CD4-positive, alpha-beta T cell treated with Interleukin-10 for 1 hour (primary cell): Measurements from ENCODE around the gene SCPEP1.

Experiments used
- DNase-seq: peaks from one replicate; pipeline ENCODE4 v3.0.0-alpha.2; 2020

SCPEP1 gene

DNA sequence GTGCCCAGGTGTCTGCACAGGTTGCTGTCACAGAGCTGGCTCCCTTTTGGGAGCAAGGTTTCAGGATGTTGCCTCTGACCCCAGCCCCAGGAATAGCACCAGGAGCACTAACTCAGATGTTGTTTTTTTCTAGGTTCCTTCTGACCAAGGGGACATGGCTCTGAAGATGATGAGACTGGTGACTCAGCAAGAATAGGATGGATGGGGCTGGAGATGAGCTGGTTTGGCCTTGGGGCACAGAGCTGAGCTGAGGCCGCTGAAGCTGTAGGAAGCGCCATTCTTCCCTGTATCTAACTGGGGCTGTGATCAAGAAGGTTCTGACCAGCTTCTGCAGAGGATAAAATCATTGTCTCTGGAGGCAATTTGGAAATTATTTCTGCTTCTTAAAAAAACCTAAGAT is 28.1 kb downstream of the SCPEP1 start:
- DNase-seq: no peak

DNA sequence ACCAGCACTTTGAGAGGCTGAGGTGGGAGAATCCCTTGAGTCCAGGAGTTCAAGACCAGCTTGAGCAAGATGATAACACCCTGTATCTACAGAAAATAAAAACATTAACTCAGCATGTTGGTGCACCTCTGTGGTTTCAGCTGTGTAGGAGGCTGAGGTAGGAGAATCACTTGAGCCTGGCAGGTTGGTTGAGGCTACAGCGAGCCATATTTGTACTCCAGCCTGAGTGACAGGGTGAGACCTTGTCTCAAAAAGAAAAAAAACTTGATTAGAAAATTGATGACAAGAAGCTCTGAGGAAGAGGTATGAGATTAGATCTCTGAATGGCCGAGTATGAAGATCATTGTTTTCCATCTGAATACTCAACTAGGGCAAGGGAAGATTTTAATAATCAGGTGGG is 31.0 kb downstream of the SCPEP1 start:
- DNase-seq: no peak

DNA sequence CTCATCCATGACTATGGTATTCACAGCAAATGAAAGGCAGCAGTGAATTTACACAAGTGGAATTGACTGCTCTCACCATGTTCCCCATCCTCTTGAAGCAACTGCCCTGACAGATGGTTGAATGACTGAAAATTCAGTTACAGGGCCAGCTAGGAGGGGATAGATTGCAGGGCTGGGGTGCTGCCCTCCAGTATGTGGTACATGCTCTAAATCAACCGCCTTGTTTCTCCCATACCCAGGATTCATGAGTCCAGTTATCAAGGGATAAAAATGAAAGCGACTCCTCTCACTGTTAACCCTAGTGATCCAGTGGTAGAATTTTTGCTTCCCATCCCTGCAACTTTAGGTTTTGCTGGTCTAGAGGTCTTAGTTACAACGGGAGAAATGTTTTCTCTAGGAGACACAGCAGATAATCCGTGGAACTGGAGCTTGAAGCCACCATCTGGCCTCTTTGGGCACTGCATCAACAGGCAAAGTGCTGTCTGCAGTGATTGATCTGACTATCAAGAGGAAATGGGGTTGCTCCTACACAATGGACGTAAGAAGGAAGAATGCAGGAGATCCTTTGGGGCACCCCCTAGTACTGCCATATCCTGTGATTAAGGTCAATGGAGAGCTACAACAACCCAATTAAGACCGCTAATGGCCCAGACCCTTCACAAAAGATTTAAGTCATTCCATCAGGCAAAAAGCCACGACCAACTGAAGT is 32.0 kb downstream of the SCPEP1 start:
- DNase-seq: peak; percentile 55

DNA sequence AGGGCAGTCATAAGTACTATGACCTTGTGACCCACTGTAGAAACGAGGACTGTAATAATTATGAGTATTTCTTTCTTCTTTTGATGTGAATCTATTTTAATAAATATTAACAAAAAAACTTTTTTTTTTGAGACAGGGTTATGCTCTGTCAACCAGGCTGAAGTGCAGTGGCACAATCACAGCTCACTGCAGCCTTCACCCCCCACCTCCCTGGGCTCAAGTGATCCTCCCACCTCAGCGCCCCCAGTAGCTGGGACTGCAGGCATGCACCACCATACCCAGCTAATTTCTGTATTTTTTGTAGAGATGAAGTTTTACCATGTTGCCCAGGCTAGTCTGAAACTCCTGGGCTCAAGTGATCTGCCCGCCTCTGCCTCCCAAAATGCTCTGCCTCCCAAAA is 32.6 kb downstream of the SCPEP1 start:
- no peak for DNase-seq

DNA sequence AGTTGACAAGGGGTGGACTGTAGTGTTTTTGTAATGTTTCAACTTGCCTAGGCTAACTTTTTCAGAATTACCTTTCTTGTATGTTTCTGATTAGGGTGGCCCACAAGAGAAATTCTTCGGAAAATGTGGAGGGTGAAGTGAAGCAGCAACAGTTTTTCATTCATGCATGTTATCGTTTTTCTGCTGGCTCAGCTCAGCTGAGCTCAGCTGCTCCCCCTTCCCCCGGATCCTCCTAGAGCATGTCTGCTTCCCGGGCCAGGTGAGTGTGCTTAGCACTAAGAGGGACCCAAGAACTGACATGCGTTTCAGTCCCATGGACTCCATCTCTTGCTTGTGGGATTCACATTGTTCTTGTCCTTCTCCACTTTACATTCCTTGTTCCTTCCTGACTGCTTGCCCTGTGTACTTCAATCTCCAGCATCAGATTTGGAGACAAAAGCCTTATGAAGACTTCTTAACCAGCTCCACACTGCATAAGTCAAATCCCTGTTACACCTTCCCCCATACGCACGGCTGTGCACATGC is 33.6 kb downstream of the SCPEP1 start:
- DNase-seq: no peak

DNA sequence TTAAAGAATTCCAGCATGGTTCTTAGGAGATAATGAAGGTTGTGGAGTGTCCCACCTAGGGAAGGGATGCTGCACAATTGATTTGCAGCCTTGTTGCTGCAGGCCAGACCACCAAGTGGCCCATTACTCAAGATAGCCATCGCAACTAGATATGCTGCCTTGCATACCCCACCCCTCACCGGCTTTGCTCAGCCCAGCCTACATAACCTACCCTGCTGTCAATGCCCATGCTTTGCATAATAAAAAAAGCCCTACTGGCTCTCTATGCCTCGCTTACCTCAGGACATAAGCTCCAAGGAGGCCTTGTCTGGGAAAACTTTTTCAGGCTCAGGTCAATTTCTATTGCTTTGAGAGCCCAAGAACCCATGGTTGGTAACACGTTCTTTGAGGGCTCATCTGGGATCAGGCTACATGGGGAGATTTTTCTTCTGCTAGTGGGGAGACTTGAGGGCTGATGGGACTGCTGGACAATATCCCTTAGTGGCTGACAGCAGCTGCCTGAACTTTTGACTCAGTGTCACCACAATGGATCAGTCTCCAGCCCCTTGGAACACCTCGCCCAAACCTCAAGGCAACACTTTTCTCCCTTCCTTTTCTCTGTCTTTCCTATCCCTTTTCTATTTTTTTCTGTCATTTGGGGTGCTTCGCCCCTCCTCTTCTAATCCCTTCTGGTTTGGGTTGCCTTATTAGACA is 38.3 kb downstream of the SCPEP1 start:
- no peak for DNase-seq

- no peak for DNase-seq
These were observed 38.8 kb downstream of the SCPEP1 start for GRCh38 chr17:57016764-57017116.

- no peak for DNase-seq
These were observed 39.7 kb downstream of the SCPEP1 start for GRCh38 chr17:57017625-57018024.

DNA sequence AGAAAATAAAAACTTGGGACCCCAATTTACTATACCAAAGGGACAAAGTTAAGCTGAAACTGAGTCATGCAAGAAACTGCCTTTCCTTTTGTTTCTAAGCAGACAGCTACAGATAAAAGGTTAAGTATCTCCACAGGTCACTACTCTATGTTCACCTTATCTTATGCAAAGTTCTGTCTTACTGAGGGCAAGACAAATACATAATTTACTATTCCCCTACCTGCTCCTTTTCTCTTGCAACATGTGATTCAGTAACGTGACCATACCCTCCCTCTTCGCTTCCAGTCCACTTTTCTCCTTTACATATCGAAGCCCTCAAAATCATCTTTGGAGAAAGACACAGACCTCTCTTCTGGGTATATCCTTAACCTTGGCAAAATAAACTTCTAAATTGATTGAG is 42.3 kb downstream of the SCPEP1 start:
- DNase-seq: no peak

- no peak for DNase-seq
These were observed 43.5 kb downstream of the SCPEP1 start for GRCh38 chr17:57021226-57021940.

- no peak for DNase-seq
These were observed 47.9 kb downstream of the SCPEP1 start for GRCh38 chr17:57025876-57026275.

DNA sequence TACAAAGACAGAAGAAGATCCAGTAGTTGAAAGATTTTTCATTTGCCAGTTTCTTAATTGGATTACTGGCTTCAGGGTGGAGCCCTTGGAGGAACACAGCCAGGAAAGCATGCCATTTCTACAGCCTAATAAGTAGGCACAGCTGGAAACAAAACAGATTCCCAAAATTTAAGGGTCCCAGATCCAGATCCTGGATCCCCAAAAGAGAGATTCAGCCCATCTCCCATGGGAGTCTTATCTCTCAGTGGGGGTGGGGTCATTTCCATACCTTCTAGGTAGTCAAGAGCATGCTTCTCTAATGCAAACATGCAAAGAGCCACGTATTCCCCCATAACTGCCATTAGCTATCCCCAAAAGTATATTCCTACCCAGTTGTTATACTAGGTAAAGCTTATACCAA is 49.9 kb downstream of the SCPEP1 start:
- no peak for DNase-seq

- DNase-seq: no peak
These were observed 54.4 kb downstream of the SCPEP1 start for GRCh38 chr17:57032343-57032742.

DNA sequence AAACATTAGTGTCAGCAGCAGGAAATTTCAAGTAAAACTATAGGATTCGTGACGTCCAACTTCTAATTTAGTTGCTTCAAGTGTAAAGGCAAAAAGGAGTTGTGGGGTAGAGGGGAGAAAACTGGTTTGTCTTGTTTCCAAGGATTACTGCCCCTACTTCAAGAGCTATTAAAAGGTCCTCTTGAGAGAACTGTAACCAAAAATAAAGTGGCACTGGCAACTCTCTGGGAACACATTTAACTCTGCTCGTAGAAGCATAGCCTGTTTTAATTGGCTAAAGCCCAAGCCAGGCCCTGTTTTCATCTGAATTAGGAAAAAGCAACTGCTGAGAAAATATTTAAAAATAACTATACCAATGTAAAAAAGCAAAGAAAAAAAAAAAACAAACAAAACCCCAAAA is 55.4 kb downstream of the SCPEP1 start:
- no peak for DNase-seq

- DNase-seq: no peak
These were observed 57.1 kb downstream of the SCPEP1 start for GRCh38 chr17:57034807-57035754.

- DNase-seq: no peak
These were observed 58.1 kb downstream of the SCPEP1 start for GRCh38 chr17:57035971-57036481.

DNA sequence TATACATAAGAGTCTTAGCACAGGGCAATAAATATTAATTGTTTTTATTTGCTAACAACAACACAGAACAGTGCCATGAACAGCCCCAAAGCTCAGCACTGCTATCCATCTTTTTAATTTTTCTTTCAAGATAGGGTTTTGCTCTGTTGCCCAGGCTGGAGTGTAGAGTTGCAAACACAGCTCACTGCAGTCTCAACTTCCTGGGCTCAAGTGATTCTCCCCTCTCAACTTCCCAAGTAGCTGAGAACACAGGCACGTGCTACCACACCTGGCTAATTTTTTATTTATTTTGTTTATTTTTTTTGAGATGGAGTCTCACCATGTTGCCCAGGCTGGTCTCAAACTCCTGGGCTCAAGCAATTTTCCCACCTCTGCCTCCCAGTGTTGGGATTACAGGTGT is 59.5 kb downstream of the SCPEP1 start:
- no peak for DNase-seq

DNA sequence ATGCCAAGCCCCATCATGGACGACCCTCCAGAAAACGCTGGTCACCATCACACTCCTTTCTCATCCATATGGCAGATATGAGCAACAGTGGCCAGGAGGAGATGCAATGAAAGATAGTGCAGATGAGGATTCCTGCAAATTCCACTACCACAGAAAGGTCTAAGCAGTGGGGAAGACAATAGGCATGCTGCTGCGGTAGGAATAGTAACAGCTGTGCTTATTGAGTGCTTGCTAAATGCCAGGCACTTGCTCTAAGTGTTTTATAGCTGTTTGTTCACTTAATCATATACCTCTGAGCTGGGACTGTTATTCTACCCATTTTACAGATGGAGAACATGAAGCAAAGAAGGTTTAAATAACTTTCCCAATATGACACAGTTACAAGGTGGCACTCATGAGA is 60.6 kb downstream of the SCPEP1 start:
- no peak for DNase-seq

- no peak for DNase-seq
These were observed 62.6 kb downstream of the SCPEP1 start for GRCh38 chr17:57040571-57040970.

GRCh38 chr17:57043276-57043675 is 65.3 kb downstream of the SCPEP1 start:
- DNase-seq: no peak

DNA sequence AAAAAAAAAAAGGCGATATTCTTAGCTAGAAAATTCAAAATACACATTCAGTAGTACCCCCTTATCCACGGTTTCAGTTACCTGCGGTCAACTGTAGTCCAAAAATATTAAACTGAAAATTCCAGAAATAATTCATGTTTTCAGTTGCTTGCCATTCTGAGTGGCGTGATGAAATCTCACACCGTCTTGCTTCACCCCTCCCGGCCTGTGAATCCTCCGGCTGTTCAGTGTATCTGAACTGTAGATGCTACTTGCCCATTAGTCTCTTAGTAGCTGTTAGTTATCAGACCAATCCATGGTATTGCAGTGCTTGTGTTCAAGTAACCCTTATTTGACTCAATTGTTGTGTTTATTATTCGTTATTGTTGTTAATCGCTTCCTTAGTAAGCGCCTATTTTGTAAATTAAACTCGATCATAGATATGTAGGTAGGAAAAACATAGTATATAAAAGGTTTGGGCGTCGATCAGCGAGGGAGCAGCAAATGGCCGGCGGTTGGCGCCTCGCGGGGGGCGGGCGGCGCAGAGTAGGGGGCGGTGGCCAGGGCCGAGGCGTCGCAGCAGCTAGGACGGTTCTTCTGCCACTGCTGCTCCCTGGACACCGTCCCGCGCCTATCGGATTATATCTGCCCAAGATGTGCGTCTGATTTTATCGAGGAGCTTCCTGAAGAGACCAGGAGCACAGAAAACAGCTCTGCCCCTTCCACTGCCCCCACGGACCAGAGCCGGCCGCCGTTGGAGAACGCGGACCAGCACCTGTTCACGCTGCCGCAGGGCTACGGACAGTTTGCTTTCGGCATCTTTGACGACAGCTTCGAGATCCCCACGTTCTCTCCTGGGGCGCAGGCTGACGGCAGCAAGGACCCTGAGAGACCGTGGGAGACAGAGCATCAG is 67.3 kb downstream of the SCPEP1 start:
- DNase-seq: no peak
